A673 (cell line): ENCODE results near the gene GIMAP1.

Experiments
- CTCF ChIP-seq: fragments of 300-800, 200-600 bp; sonication (generic); conservative IDR thresholded peaks from 2 replicates; pipeline ENCODE4 v1.5.1; 2017; ENCODE audit warnings: low read depth, mild to moderate bottlenecking, antibody characterized with exemption, low read length, moderate library complexity, mixed read lengths
- EZH2 ChIP-seq: fragments of 200-600 bp; sonication (generic); IDR thresholded peaks from 2 replicates; pipeline ENCODE4 v1.6.1; 2017; ENCODE audit warnings: borderline replicate concordance, low read depth, mild to moderate bottlenecking, mixed read lengths, antibody characterized with exemption, low read length; ENCODE audit not compliant: poor library complexity, severe bottlenecking

- no peak for TF ChIP-seq CTCF
- no peak for TF ChIP-seq EZH2
Measured at GRCh38 chr7:150695654-150696053, 20.8 kb upstream of the GIMAP1 start.
